Activated CD8-positive, alpha-beta T cell treated with anti-CD3 and anti-CD28 coated beads for 36 hours (primary cell): ENCODE results near the gene SERPINB5. TPM values are rescaled to one million over a fixed set of nuclear protein-coding genes. Genes with fewer than 3 reads are reported as not detected.
A peak's percentile ranks its signal among the peaks of the same experiment; 100 is the strongest.

ENCODE experiments used
- ATAC-seq: fragments of 200-7000 bp; cut with Tn5 transposase; one replicate; pipeline ENCODE4 v1.10.0; 2021; ENCODE audit warnings: mild to moderate bottlenecking, moderate library complexity
- CTCF ChIA-PET: fragments of 350-600 bp; sonication (Branson Sonifier 250); formaldehyde crosslinking; loops from one replicate; lab custom pipeline; 2021; ENCODE audit warnings: antibody characterized with exemption; lab: Charles Lee
- POLR2A ChIA-PET: fragments of 350-600 bp; sonication (Branson Sonifier 250); formaldehyde crosslinking; loops from one replicate; lab custom pipeline; 2021; ENCODE audit warnings: antibody characterized with exemption; lab: Charles Lee
- DNase-seq: peaks from one replicate; pipeline ENCODE4 v3.0.0-alpha.2; 2020
- H3K27ac Mint-ChIP-seq: one replicate; pipeline ENCODE4 v1.8.0; 2021; ENCODE audit warnings: mild to moderate bottlenecking, mixed read lengths
- H3K27me3 Mint-ChIP-seq: one replicate; pipeline ENCODE4 v1.8.0; 2021; ENCODE audit warnings: mixed read lengths
- H3K36me3 Mint-ChIP-seq: one replicate; pipeline ENCODE4 v1.8.0; 2021; ENCODE audit warnings: low read depth, mixed read lengths
- H3K4me1 Mint-ChIP-seq: one replicate; pipeline ENCODE4 v1.8.0; 2021; ENCODE audit warnings: low read depth, mixed read lengths
- H3K4me3 Mint-ChIP-seq: one replicate; pipeline ENCODE4 v1.8.0; 2021; ENCODE audit warnings: mild to moderate bottlenecking, moderate library complexity, mixed read lengths
- H3K9me3 Mint-ChIP-seq: one replicate; pipeline ENCODE4 v1.8.0; 2021; ENCODE audit warnings: mixed read lengths
- intact Hi-C: fragments of 100-400 bp; cut with micrococcal nuclease; formaldehyde crosslinking; loops from one replicate; pipeline ENCODE4 v1.10.0; 2022
- total RNA-seq, 2 experiments: library from RNA; stranded (reverse); gene quantifications; one replicate each; pipeline ENCODE4 v1.2.3, GENCODE V29; 2021
- TF ChIP-seq, protein P1 (sequence below): fragments of 200-600 bp; IDR thresholded peaks from one replicate; pipeline ENCODE4 v1.8.0; 2022; ENCODE audit warnings: antibody characterized with exemption, mild to moderate bottlenecking

The SERPINB5 gene
- total RNA-seq, 2 experiments from 2014 or later, result not detected

- POLR2A ChIA-PET, result no interaction called here
- ATAC-seq (no peak), DNase-seq (no peak)
- Mint-ChIP-seq H3K27me3 (peaks cover 8% of the 10 kb centered on the region), H3K27ac (no peak overlapping the region), H3K36me3 (no peaks in the 10 kb centered on the region), H3K9me3 (no peaks in the 10 kb centered on the region), H3K4me3 (no peak overlapping the region), H3K4me1 (no peaks in the 10 kb centered on the region)
- intact Hi-C loops, result no loop called here
- TF ChIP-seq, protein P1, sequence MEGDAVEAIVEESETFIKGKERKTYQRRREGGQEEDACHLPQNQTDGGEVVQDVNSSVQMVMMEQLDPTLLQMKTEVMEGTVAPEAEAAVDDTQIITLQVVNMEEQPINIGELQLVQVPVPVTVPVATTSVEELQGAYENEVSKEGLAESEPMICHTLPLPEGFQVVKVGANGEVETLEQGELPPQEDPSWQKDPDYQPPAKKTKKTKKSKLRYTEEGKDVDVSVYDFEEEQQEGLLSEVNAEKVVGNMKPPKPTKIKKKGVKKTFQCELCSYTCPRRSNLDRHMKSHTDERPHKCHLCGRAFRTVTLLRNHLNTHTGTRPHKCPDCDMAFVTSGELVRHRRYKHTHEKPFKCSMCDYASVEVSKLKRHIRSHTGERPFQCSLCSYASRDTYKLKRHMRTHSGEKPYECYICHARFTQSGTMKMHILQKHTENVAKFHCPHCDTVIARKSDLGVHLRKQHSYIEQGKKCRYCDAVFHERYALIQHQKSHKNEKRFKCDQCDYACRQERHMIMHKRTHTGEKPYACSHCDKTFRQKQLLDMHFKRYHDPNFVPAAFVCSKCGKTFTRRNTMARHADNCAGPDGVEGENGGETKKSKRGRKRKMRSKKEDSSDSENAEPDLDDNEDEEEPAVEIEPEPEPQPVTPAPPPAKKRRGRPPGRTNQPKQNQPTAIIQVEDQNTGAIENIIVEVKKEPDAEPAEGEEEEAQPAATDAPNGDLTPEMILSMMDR, result no peak
- CTCF ChIA-PET, result interaction anchor here (0.6 to 7.9 kb wide), 10 partner anchors 9 to 415 kb away, joined by 3 to 125 read pairs (median 13); no protein-coding TSS in a partner anchor
Measured at GRCh38 chr18:63520053-63520685, 43.4 kb downstream of the SERPINB5 start.

DNA sequence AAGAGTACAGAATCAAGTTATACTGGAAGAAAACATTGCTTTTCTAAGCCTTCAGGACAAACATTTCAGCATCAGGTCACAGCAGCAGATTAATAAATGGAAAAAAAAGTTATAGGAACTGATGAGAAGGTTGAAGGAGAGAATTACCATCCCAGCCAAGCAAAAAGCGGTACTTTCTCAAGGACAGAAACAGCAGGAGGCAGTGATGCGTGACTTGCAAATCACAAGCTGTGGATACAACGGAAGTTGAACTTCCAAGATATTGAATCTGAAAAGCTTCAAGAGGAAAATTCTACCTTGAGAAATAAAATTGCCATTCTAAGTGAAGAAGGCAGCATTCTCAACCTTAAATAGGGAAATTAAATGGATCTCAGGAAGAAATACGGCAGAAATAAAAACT lies 46.9 kb downstream of the SERPINB5 start:
- H3K4me1 Mint-ChIP-seq, result no peaks in the 10 kb centered on the region
- ATAC-seq (no peak), DNase-seq (no peak)
- H3K36me3 Mint-ChIP-seq, result no peaks in the 10 kb centered on the region
- H3K4me3 Mint-ChIP-seq, result no peak overlapping the region
- intact Hi-C loops, result no loop called here
- POLR2A ChIA-PET, result no interaction called here
- CTCF ChIA-PET, result interaction anchor here (0.7 to 6.1 kb wide), 3 partner anchors 11 to 55 kb away, joined by 3 to 25 read pairs (median 3); no protein-coding TSS in a partner anchor
- H3K9me3 Mint-ChIP-seq, result no peaks in the 10 kb centered on the region
- no peak overlapping the region for H3K27ac Mint-ChIP-seq
- H3K27me3 Mint-ChIP-seq, result peaks cover 10% of the 10 kb centered on the region
- TF ChIP-seq, protein P1, result no peak

- POLR2A ChIA-PET, result no interaction called here
- H3K36me3 Mint-ChIP-seq, result no peaks in the 10 kb centered on the region
- intact Hi-C loops, result no loop called here
- no peaks in the 10 kb centered on the region for H3K4me1 Mint-ChIP-seq
- DNase-seq (no peak), ATAC-seq (no peak)
- H3K9me3 Mint-ChIP-seq, result no peaks in the 10 kb centered on the region
- TF ChIP-seq, protein P1, result no peak
- CTCF ChIA-PET, result interaction anchor here (1.5 to 6.1 kb wide), 5 partner anchors 9 to 276 kb away, joined by 3 to 25 read pairs (median 6); no protein-coding TSS in a partner anchor
- no peak overlapping the region for H3K27ac Mint-ChIP-seq
- H3K4me3 Mint-ChIP-seq, result no peak overlapping the region
- H3K27me3 Mint-ChIP-seq, result peaks cover 10% of the 10 kb centered on the region
Measured at GRCh38 chr18:63527251-63527650, 50.5 kb downstream of the SERPINB5 start.

- CTCF ChIA-PET, result interaction anchor here (0.9 to 6.1 kb wide), 3 partner anchors 11 to 54 kb away, joined by 3 to 25 read pairs (median 17); no protein-coding TSS in a partner anchor
- ATAC-seq (no peak), DNase-seq (no peak)
- Mint-ChIP-seq H3K9me3 (no peaks in the 10 kb centered on the region), H3K27me3 (peaks cover 7% of the 10 kb centered on the region), H3K4me1 (no peaks in the 10 kb centered on the region), H3K4me3 (no peak overlapping the region), H3K36me3 (no peaks in the 10 kb centered on the region), H3K27ac (no peak overlapping the region)
- TF ChIP-seq, protein P1, result no peak
- intact Hi-C loops, result no loop called here
- POLR2A ChIA-PET, result no interaction called here
Measured at GRCh38 chr18:63528863-63529492, 52.2 kb downstream of the SERPINB5 start.

GRCh38 chr18:63532471-63532870 lies 55.7 kb downstream of the SERPINB5 start:
- no peak for DNase-seq
- no peaks in the 10 kb centered on the region for H3K4me1 Mint-ChIP-seq
- peaks cover 16% of the 10 kb centered on the region for H3K27me3 Mint-ChIP-seq
- ATAC-seq, result peak; percentile 24
- POLR2A ChIA-PET, result no interaction called here
- intact Hi-C loops, result no loop called here
- no peaks in the 10 kb centered on the region for H3K36me3 Mint-ChIP-seq
- CTCF ChIA-PET, result interaction anchor here (3.1 kb wide), 1 partner anchor 14 kb away, joined by 12 read pairs; no protein-coding TSS in a partner anchor
- no peak overlapping the region for H3K27ac Mint-ChIP-seq
- TF ChIP-seq, protein P1, result no peak
- no peaks in the 10 kb centered on the region for H3K9me3 Mint-ChIP-seq
- H3K4me3 Mint-ChIP-seq, result no peak overlapping the region
